ENCODE measurements around the gene DEFB108B.
"Not testable (repeated sequence)": the region's sequence is repeated elsewhere in the genome, so short reads cannot be mapped to it uniquely, and the experiment has no call there.

Gene DEFB108B

GRCh38 chr11:71821539-71821938 is 11.5 kb upstream of the DEFB108B start:
- FAIRE-seq: not testable (repeated sequence)

GRCh38 chr11:71829247-71829646 is 3.8 kb upstream of the DEFB108B start:
- FAIRE-seq: not testable (repeated sequence)

GRCh38 chr11:71829686-71830085 is 3.3 kb upstream of the DEFB108B start:
- FAIRE-seq: not testable (repeated sequence)

- not testable (repeated sequence) for FAIRE-seq
Measured at GRCh38 chr11:71842720-71843119, 9.7 kb downstream of the DEFB108B start.

DNA sequence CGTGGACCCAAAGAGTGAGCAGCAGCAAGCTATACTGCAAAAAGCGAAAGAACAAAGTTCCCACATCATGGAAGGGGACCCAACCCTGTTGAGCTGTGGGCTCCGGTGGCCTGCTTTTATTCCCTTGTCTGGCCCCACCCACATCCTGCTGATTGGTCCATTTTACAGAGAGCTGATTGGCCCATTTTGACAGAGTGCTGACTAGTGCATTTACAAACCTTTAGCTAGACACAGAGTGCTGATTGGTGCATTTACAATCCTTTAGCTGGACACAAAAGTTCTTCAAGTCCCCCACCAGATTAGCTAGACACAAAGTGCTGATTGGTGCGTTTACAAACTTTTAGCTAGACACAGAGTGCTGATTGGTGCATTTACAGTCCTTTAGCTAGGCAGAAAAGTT is 10.4 kb downstream of the DEFB108B start:
- FAIRE-seq: not testable (repeated sequence)

GRCh38 chr11:71843858-71844257 is 10.9 kb downstream of the DEFB108B start:
- FAIRE-seq: no peak

GRCh38 chr11:71853895-71854294 is 20.9 kb downstream of the DEFB108B start:
- FAIRE-seq: not testable (repeated sequence)

- not testable (repeated sequence) for FAIRE-seq
Measured at GRCh38 chr11:71855880-71856279, 22.9 kb downstream of the DEFB108B start.

GRCh38 chr11:71860835-71861234 is 27.8 kb downstream of the DEFB108B start:
- not testable (repeated sequence) for FAIRE-seq

GRCh38 chr11:71863978-71864627 is 31.1 kb downstream of the DEFB108B start:
- FAIRE-seq: not testable (repeated sequence)

- FAIRE-seq: not testable (repeated sequence)
Measured at GRCh38 chr11:71867209-71867608, 34.2 kb downstream of the DEFB108B start.

- FAIRE-seq: not testable (repeated sequence)
Measured at GRCh38 chr11:71869931-71870330, 36.9 kb downstream of the DEFB108B start.

- not testable (repeated sequence) for FAIRE-seq
Measured at GRCh38 chr11:71870661-71871060, 37.7 kb downstream of the DEFB108B start.

DNA sequence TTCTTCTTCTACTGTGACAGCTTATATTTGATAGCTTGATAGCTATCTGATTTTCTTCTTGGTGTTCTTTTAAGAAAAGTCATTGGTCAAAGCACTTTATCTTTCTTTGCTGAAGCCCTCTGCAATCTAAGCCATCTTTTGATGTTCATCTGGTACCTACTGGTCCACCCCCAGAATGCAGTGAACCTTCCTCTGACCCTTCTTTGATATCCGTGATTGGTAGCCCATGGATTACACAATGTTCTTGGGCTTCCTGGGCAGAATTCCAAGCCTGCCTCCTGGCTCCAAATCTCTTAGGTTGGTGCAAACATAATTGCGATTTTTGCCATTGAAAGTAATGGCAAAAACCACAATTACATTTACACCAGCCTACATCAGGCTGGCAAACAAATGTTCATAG is 43.3 kb downstream of the DEFB108B start:
- FAIRE-seq: not testable (repeated sequence)

DNA sequence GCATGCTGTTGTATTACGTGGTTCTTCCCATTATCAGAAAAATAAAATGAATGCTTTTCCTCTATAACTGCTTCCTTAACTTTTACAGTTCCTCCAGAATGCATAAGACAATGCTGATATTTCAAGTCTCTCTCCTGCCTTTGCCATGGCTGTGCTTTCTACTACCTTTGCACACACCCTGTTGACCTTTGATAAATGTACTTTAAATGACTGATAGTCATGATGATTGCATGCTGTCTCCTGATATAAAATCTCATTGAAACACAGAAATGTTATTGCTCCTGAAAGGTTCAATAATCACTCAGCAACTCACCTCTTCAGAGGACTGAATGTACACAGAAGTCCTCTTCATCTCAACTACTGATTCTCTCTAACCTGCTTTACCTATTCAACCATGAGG is 45.1 kb downstream of the DEFB108B start, which contains the start of gene DEFB131B:
DEFB131B (plus strand) TSS at position 395 of the 400 bp plus-strand sequence; CDS start at position 395, 0 bp downstream.
- not testable (repeated sequence) for FAIRE-seq

DNA sequence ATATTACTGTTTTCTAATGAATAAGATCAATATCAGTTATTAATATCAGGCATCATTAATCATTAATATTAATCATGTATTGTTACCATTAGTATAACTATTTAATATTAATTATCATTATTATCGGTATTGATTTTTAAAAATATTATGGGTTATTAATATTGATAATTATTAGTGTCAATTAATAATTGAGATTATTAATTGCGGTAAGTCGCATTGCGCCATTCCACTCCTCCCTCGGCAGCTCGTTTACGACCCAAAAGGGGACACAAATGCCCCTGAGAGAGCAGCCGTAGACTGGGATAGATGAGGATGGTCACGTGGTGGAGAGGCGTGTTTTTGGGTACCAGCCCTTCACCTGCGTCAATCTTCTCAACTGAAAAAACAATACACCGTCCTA is 52.8 kb downstream of the DEFB108B start:
- FAIRE-seq: not testable (repeated sequence)

Data from endometrium (tissue), 2 donors.